H9 (cell line): Measurements from ENCODE around the gene JSRP1. TPM values are rescaled to one million over a fixed set of nuclear protein-coding genes. Genes with fewer than 3 reads are reported as not detected.

Experiments
- DNase-seq: peaks from one replicate; pipeline ENCODE4 v3.0.0-alpha.2; 2017
- H2AFZ ChIP-seq: one replicate; pipeline ENCODE4 v1.6.1; 2013; ENCODE audit warnings: mild to moderate bottlenecking, low read length, control low read depth, moderate library complexity
- H2AK5ac ChIP-seq: 2 replicates; pipeline ENCODE4 v1.6.1; 2013; ENCODE audit warnings: low read length, control low read depth, mixed read lengths; ENCODE audit not compliant: insufficient read length
- H2BK120ac ChIP-seq: one replicate; pipeline ENCODE4 v1.6.1; 2013; ENCODE audit warnings: low read depth, mild to moderate bottlenecking, low read length, control low read depth, inconsistent platforms; ENCODE audit not compliant: poor library complexity, severe bottlenecking
- H2BK12ac ChIP-seq: 2 replicates; pipeline ENCODE4 v1.6.1; 2013; ENCODE audit warnings: low read length, control low read depth, mixed read lengths, low read depth; ENCODE audit not compliant: insufficient read length
- H2BK15ac ChIP-seq: 2 replicates; pipeline ENCODE4 v1.6.1; 2013; ENCODE audit warnings: low read depth, low read length, control low read depth
- H2BK20ac ChIP-seq: one replicate; pipeline ENCODE4 v1.6.1; 2013; ENCODE audit warnings: low read depth, mild to moderate bottlenecking, low read length, control low read depth, inconsistent platforms; ENCODE audit not compliant: poor library complexity, severe bottlenecking
- H2BK5ac ChIP-seq: 2 replicates; pipeline ENCODE4 v1.6.1; 2013; ENCODE audit warnings: low read length, control low read depth, mixed read lengths; ENCODE audit not compliant: insufficient read length
- H3K14ac ChIP-seq: 2 replicates; pipeline ENCODE4 v1.6.1; 2013; ENCODE audit warnings: low read length, control low read depth; ENCODE audit not compliant: insufficient read depth
- H3K18ac ChIP-seq: 2 replicates; pipeline ENCODE4 v1.6.1; 2013; ENCODE audit warnings: low read depth, mild to moderate bottlenecking, mixed read lengths, low read length, control low read depth; ENCODE audit not compliant: insufficient read length
- H3K23ac ChIP-seq: 2 replicates; pipeline ENCODE4 v1.6.1; 2013; ENCODE audit warnings: low read length, control low read depth, mixed read lengths, low read depth; ENCODE audit not compliant: insufficient read length
- H3K23me2 ChIP-seq: 2 replicates; pipeline ENCODE4 v1.6.1; 2013; ENCODE audit warnings: low read depth, mild to moderate bottlenecking, mixed read lengths, low read length, control low read depth; ENCODE audit not compliant: insufficient read length, poor library complexity, severe bottlenecking
- H3K27ac ChIP-seq: 2 replicates; pipeline ENCODE4 v1.5.1; 2013; ENCODE audit warnings: low read length, control low read depth, mixed read lengths, low read depth; ENCODE audit not compliant: insufficient read length
- H3K27me3 ChIP-seq: 2 replicates; pipeline ENCODE4 v1.6.1; 2013; ENCODE audit warnings: low read length, control low read depth, inconsistent platforms; ENCODE audit not compliant: insufficient read depth
- H3K4ac ChIP-seq: 2 replicates; pipeline ENCODE4 v1.6.1; 2013; ENCODE audit warnings: low read depth, mild to moderate bottlenecking, control low read depth, inconsistent platforms, low read length, moderate library complexity
- H3K4me1 ChIP-seq: 2 replicates; pipeline ENCODE4 v1.6.1; 2013; ENCODE audit warnings: low read length, control low read depth, inconsistent platforms; ENCODE audit not compliant: insufficient read depth
- H3K4me2 ChIP-seq: 2 replicates; pipeline ENCODE4 v1.6.1; 2013; ENCODE audit warnings: low read length, control low read depth, mixed read lengths; ENCODE audit not compliant: insufficient read length, insufficient read depth
- H3K56ac ChIP-seq: 2 replicates; pipeline ENCODE4 v1.6.1; 2013; ENCODE audit warnings: low read depth, mild to moderate bottlenecking, mixed read lengths, low read length, control low read depth; ENCODE audit not compliant: insufficient read length
- H3K79me1 ChIP-seq: 2 replicates; pipeline ENCODE4 v1.6.1; 2013; ENCODE audit warnings: low read depth, mild to moderate bottlenecking, moderate library complexity, low read length, control low read depth, inconsistent platforms; ENCODE audit not compliant: insufficient read depth, poor library complexity, severe bottlenecking
- H3K79me2 ChIP-seq: 2 replicates; pipeline ENCODE4 v1.6.1; 2013; ENCODE audit warnings: low read length, control low read depth, inconsistent platforms; ENCODE audit not compliant: insufficient read depth
- H3K9ac ChIP-seq: 2 replicates; pipeline ENCODE4 v1.6.1; 2013; ENCODE audit warnings: low read length, control low read depth, mixed read lengths; ENCODE audit not compliant: insufficient read length; ENCODE audit errors: extremely low read depth
- H3K9me3 ChIP-seq: one replicate; pipeline ENCODE4 v1.6.1; 2013; ENCODE audit warnings: low read depth, low read length, inconsistent platforms; ENCODE audit not compliant: control insufficient read depth
- H3T11ph ChIP-seq: one replicate; pipeline ENCODE4 v1.6.1; 2013; ENCODE audit warnings: mild to moderate bottlenecking, low read length, control low read depth, inconsistent platforms
- H4K20me1 ChIP-seq: one replicate; pipeline ENCODE4 v1.6.1; 2013; ENCODE audit not compliant: control insufficient read depth, insufficient read length, insufficient read depth
- H4K5ac ChIP-seq: 2 replicates; pipeline ENCODE4 v1.6.1; 2013; ENCODE audit warnings: low read depth, mild to moderate bottlenecking, mixed read lengths, low read length, control low read depth; ENCODE audit not compliant: insufficient read length
- H4K8ac ChIP-seq: replicated peaks from 2 replicates; pipeline ENCODE4 v1.6.1; 2013; ENCODE audit warnings: low read length, control low read depth, mixed read lengths, low read depth; ENCODE audit not compliant: insufficient read length
- H4K91ac ChIP-seq: 2 replicates; pipeline ENCODE4 v1.6.1; 2013; ENCODE audit warnings: low read depth, mild to moderate bottlenecking, moderate library complexity, mixed read lengths, low read length, control low read depth; ENCODE audit not compliant: insufficient read length
- H3K27ac Mint-ChIP-seq, 3 experiments: 2 replicates in 2 of 3; 3 replicates in 1 of 3; pipeline ENCODE4 v1.8.0; 2020 to 2021; ENCODE audit warnings: mixed read lengths in 3 of 3, mild to moderate bottlenecking in 1 of 3, moderate library complexity in 1 of 3
- H3K27me3 Mint-ChIP-seq: 2 replicates; pipeline ENCODE4 v1.8.0; 2021; ENCODE audit warnings: low read depth, mild to moderate bottlenecking, moderate library complexity, mixed read lengths
- H3K36me3 Mint-ChIP-seq, 3 experiments: 2 replicates in 2 of 3; 3 replicates in 1 of 3; pipeline ENCODE4 v1.8.0; 2020 to 2021; ENCODE audit warnings: low read depth in 3 of 3, mixed read lengths in 3 of 3; ENCODE audit not compliant: insufficient read depth in 1 of 3
- H3K4me1 Mint-ChIP-seq, 2 experiments: 2 replicates each; pipeline ENCODE4 v1.8.0; 2020; ENCODE audit warnings: mixed read lengths in 2 of 2
- H3K4me3 Mint-ChIP-seq, 2 experiments: 2 replicates in 1 of 2; 3 replicates in 1 of 2; pipeline ENCODE4 v1.8.0; 2020 to 2021; ENCODE audit warnings: mild to moderate bottlenecking in 2 of 2, mixed read lengths in 2 of 2, moderate library complexity in 1 of 2
- H3K9me3 Mint-ChIP-seq, 2 experiments: 2 replicates in 1 of 2; 3 replicates in 1 of 2; pipeline ENCODE4 v1.8.0; 2020; ENCODE audit warnings: mild to moderate bottlenecking in 2 of 2, mixed read lengths in 2 of 2, moderate library complexity in 1 of 2
- WGBS: extraction: QIAGEN DNeasy Blood & Tissue Kit; methylation state at CpG from one replicate; pipeline ENCODE4 v1.1.7; 2013; ENCODE audit warnings: missing lambda C conversion rate, low lambda C conversion rate, mixed read lengths; ENCODE audit not compliant: insufficient read length; ENCODE audit errors: extremely low coverage; 5-methylcytosine and 5-hydroxymethylcytosine counted together
- total RNA-seq: library from RNA; stranded (reverse); gene quantifications from 2 replicates; pipeline ENCODE4 v1.2.1, GENCODE V29; 2021
- TF ChIP-seq, protein P1 (sequence below): fragments of 200-600 bp; sonication (generic); conservative IDR thresholded peaks from 3 replicates; pipeline ENCODE4 v1.8.0; 2021; ENCODE audit warnings: antibody characterized with exemption, mild to moderate bottlenecking

JSRP1 gene
- total RNA-seq, 1 experiment from 2014 or later, result 0.90 TPM

DNA sequence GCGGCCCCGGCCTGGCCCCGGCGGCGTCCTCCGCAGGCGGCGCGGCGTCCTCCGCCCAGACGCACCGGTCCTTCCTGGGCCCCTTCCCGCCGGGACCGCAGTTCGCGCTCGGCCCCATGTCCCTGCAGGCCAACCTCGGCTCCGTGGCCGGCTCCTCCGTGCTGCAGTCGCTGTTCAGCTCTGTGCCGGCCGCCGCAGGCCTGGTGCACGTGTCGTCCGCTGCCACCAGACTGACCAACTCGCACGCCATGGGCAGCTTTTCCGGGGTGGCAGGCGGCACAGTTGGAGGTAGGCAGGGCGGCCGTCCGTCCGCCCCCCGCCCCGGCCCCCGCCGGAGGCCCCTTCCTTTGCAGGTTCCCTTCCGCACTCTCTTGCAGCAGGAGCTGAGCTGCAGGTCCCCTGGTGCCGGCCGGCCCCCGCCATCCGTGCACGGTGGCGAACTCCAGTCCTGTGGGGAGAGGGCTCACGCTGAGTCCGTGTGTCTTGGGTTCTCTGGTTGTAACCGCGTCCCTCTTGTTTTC, 29.3 kb downstream of the JSRP1 start:
- Mint-ChIP-seq H3K9me3 (no peaks in the 10 kb centered on the region), H3K27me3 (no peaks in the 10 kb centered on the region; the same call in 1 of the 2 replicates), H3K36me3 (peaks cover 9 to 44% (median 40%) of the 10 kb centered on the region in 3 experiments; a peak in 6 of 7 replicates), H3K4me1 (no peaks in the 10 kb centered on the region), H3K4me3 (no peak overlapping the region), H3K27ac (no peak overlapping the region)
- Histone ChIP-seq H2BK5ac (no peak overlapping the region), H4K91ac (no peak overlapping the region), H3K18ac (no peak overlapping the region), H3K79me2 (no peaks in the 10 kb centered on the region), H3K23ac (no peak overlapping the region), H3K4me1 (no peaks in the 10 kb centered on the region), H4K8ac (no peak overlapping the region), H3K9ac (no peak overlapping the region), H3K4me2 (no peak overlapping the region), H3K23me2 (no peaks in the 10 kb centered on the region), H3K4ac (no peak overlapping the region), H2AK5ac (no peak overlapping the region), H2BK12ac (no peak overlapping the region), H3T11ph (no peak overlapping the region), H3K56ac (no peak overlapping the region), H2AFZ (no peak overlapping the region), H4K20me1 (no peaks in the 10 kb centered on the region), H3K27me3 (no peaks in the 10 kb centered on the region), H2BK15ac (no peak overlapping the region), H3K14ac (no peak overlapping the region), H3K79me1 (no peaks in the 10 kb centered on the region), H2BK120ac (no peak overlapping the region), H2BK20ac (no peak overlapping the region), H4K5ac (no peak overlapping the region), H3K9me3 (no peaks in the 10 kb centered on the region), H3K27ac (no peak overlapping the region)
- TF ChIP-seq, protein P1, sequence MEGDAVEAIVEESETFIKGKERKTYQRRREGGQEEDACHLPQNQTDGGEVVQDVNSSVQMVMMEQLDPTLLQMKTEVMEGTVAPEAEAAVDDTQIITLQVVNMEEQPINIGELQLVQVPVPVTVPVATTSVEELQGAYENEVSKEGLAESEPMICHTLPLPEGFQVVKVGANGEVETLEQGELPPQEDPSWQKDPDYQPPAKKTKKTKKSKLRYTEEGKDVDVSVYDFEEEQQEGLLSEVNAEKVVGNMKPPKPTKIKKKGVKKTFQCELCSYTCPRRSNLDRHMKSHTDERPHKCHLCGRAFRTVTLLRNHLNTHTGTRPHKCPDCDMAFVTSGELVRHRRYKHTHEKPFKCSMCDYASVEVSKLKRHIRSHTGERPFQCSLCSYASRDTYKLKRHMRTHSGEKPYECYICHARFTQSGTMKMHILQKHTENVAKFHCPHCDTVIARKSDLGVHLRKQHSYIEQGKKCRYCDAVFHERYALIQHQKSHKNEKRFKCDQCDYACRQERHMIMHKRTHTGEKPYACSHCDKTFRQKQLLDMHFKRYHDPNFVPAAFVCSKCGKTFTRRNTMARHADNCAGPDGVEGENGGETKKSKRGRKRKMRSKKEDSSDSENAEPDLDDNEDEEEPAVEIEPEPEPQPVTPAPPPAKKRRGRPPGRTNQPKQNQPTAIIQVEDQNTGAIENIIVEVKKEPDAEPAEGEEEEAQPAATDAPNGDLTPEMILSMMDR, result no peak
- no peak for DNase-seq
- WGBS, result no CpG with 5 or more reads among the region's 53 CpGs
